ENCODE results near the gene ALK.

Gene ALK

DNA sequence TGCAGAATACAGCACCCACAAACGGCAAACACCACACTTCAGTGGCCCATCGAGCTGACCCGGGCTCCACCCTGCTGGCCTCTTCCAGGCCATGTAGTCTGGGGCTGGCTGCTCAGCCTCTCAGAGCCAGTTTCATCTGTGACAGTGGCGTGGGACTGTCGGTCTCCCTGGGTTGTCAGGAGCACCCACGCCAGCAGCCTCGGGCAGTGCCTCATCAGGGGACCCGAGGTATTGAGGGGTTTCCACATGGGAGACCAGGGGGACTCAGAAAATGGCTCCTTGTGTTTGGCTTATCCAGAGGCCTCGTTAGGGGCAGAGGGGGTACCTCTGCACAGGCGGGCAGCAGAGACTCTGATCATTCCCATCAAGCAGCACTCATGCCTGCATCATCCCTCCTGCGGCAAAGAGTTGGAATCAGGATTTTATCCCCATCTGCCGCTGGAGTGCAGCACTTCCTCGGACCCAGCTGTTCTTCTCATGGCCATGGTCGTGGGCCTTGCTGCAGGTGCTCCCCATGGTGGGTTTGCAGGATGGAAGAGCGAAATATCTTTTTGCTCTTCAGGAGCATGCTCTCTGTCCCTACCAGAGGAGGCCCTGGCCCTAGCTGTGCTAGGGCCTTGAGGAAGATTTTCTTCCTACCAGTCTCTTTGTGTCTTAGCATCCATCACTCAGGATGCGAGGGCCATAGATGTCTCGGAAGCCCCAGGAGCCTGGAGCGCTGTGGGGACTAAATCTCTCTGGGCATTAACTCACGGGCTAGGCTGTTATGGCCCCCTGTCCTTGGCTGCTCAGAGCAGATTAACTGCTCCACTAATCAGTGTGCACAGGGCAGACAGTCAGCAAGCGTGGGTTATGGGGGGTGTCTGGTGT is 705.4 kb downstream of the ALK start:
- H3K27ac Mint-ChIP-seq, result no peak overlapping the region
- no peaks in the 10 kb centered on the region for H3K36me3 Mint-ChIP-seq
- H3K4me3 Mint-ChIP-seq, result no peak overlapping the region
- no peaks in the 10 kb centered on the region for H3K27me3 Mint-ChIP-seq
- no peaks in the 10 kb centered on the region for H3K4me1 Mint-ChIP-seq
- no peak for ATAC-seq
- H3K9me3 Mint-ChIP-seq, result no peaks in the 10 kb centered on the region

DNA sequence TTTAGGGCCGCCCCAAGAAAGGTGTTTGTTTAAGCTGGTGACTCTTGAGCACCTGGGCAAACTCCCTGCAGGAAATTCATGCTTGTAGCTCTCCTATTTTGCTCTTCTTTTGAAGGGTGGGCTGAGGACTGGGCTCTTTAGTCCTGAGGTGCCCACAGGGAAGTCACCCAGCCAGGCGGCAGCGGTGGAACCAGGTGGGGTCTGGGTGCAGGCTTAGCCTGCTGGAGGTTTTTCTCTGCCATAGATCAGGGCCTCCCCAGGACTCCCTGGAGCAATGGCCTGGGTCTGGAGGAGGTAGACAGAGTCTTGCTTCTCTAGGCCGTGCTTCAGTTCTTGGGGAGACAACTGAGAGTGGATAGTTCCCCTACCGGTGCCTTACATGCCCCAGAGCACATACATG is 706.3 kb downstream of the ALK start:
- Mint-ChIP-seq H3K4me3 (no peak overlapping the region), H3K4me1 (no peaks in the 10 kb centered on the region), H3K27ac (no peak overlapping the region), H3K27me3 (no peaks in the 10 kb centered on the region), H3K36me3 (no peaks in the 10 kb centered on the region), H3K9me3 (no peaks in the 10 kb centered on the region)
- ATAC-seq, result no peak

DNA sequence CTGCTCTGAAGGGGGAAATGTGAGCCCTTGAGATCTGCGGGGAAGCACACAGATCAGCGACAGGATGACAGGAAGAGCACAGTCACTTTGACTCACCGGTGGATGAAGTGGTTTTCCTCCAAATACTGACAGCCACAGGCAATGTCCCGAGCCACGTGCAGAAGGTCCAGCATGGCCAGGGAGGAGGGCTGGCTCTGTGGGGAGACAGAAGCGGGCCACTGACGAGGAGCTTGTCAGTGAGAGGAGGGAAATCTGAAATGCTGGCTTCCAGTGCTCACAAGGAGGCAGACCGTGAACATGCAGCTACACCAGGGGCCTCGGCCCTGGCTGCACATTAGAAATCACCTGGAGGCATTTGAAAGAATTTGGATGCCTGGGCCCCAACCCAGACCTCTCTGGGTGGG is 707.5 kb downstream of the ALK start:
- Mint-ChIP-seq H3K27ac (no peak overlapping the region), H3K27me3 (no peaks in the 10 kb centered on the region), H3K4me1 (no peaks in the 10 kb centered on the region), H3K9me3 (no peaks in the 10 kb centered on the region), H3K36me3 (no peaks in the 10 kb centered on the region), H3K4me3 (no peak overlapping the region)
- ATAC-seq, result no peak

DNA sequence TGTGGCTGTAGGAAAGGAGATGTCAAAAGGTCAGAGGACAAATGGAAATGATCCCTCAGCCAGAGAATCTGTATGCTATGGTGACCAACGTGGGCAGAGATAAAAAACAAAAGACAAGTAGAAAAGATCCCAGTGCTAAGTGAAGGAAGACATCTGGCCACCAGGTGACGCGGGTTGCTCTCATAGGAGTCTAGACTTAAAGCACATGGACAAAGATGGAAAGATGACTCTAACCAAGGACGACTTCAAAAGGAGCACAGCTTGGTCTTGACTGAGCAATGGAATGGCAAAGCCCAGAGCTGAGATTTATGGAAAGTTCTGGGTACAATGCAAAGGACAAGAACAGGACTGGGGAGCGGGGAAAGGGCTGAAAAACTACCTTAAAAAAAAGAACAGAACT is 709.4 kb downstream of the ALK start:
- Mint-ChIP-seq H3K27me3 (no peaks in the 10 kb centered on the region), H3K4me1 (no peaks in the 10 kb centered on the region), H3K9me3 (no peaks in the 10 kb centered on the region), H3K36me3 (no peaks in the 10 kb centered on the region), H3K4me3 (no peak overlapping the region), H3K27ac (no peak overlapping the region)
- no peak for ATAC-seq

DNA sequence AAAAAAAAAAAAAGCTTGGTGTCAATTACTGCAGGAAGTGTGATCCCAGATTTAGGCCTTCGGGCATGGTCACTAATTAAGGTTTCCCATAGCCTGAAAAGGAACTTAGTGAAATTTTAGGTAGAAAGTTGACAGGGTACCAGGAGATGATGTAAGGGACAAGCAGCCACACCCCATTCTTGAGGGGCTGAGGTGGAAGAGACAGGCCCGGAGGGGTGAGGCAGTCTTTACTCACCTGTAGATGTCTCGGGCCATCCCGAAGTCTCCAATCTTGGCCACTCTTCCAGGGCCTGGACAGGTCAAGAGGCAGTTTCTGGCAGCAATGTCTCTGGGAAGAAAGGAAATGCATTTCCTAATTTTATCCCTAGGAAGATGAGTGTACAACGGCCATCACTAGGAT is 711.8 kb downstream of the ALK start:
- H3K4me1 Mint-ChIP-seq, result no peaks in the 10 kb centered on the region
- no peaks in the 10 kb centered on the region for H3K9me3 Mint-ChIP-seq

DNA sequence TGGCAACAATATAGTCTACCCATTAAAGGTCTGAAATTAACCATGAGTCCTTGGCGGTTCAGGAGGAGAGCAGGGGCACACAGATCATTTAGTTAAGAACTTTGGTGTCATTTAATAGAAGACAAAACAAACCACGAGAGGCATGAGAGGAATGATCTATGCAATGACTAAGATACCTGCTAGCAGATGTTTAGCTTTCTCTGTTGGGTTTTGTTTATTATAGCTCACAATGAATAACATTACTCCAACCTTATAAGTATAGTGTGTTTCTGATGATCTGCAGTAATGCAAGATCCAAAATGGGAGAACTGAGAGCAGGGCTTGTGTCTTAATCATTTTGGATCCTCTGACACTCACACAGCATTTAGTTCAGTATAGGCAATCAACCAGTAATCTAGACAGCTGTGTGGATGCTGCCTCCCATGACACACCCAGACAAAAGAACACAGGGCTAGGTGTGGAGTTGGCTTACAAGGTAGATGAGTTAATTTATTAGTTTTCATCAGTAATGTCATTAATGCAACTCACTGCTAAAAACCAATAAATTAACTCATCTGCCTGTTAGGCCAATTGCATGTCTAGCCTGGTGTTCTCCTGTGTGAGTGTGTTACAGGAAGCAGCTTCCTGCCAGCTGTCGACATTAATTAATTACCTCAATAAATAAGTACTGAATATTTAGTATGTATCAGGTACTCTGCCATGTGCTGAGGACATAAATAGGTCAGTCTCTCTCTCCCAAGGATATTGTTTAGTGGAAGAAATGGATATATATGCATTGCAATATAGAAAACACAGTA is 713.8 kb downstream of the ALK start:
- no peaks in the 10 kb centered on the region for H3K9me3 Mint-ChIP-seq
- H3K27ac Mint-ChIP-seq, result no peak overlapping the region
- H3K4me1 Mint-ChIP-seq, result no peaks in the 10 kb centered on the region
- no peaks in the 10 kb centered on the region for H3K27me3 Mint-ChIP-seq
- peaks cover 4% of the 10 kb centered on the region for H3K36me3 Mint-ChIP-seq
- no peak for ATAC-seq
- H3K4me3 Mint-ChIP-seq, result no peak overlapping the region

More for the DNA sequence above, 711.8 kb downstream of the ALK start:
- no peak for ATAC-seq
- Mint-ChIP-seq H3K27me3 (no peaks in the 10 kb centered on the region), H3K36me3 (peaks cover 4% of the 10 kb centered on the region), H3K27ac (no peak overlapping the region), H3K4me3 (no peak overlapping the region)

DNA sequence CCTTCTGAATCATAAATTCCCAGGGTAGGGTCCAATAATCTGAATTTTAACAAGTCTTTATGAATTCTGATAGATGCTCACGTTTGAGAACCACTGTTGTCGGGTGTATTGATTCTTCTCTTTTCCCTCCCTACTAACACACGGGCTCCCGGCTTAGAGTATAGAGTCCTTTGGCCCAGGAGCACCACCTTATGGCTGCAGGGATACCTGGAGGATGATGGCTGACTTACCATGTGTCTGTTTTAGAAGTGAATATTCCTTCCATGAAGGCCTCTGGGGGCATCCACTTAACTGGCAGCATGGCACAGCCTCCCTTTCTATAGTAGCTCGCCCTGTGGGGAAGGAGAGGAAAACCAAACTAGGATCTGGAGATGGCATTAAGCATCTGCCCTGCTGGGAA is 714.4 kb downstream of the ALK start:
- Mint-ChIP-seq H3K9me3 (no peaks in the 10 kb centered on the region), H3K27me3 (no peaks in the 10 kb centered on the region), H3K36me3 (peaks cover 4% of the 10 kb centered on the region), H3K27ac (no peak overlapping the region), H3K4me3 (no peak overlapping the region), H3K4me1 (no peaks in the 10 kb centered on the region)
- ATAC-seq, result no peak

DNA sequence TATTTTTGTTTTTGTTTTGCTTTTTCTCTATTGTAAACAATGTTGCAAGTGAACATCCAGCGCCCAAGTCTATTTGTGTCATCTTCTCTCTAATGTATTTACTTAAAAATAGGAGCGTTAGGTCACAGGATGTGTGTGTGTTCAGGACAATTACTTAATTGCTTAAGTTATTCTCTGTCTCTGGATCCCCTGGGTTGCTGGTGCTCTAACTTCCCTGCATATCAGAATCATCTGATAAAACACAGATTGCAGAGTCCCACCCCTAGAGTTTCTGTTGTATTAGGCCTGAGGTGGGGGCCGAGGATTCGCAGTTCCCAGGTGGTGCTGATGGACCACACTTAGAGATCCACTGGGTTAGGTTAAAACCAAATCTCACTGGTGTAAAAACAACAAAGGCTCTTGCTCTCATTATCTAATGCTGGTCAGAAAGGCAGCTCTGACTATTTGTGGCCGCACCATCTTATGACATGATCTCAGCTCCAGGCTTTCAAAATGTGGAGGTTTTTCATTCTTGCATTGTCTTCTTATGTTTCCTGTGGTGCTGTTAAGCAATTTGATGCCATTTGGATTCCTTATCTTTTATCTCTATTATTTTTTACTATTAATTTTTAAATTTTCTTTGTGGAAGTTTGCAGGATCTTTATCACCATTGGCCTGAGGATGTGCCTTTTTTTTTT is 718.4 kb downstream of the ALK start:
- H3K27ac Mint-ChIP-seq, result no peak overlapping the region
- no peaks in the 10 kb centered on the region for H3K27me3 Mint-ChIP-seq
- peaks cover 4% of the 10 kb centered on the region for H3K36me3 Mint-ChIP-seq
- no peak overlapping the region for H3K4me3 Mint-ChIP-seq
- H3K9me3 Mint-ChIP-seq, result no peaks in the 10 kb centered on the region
- no peaks in the 10 kb centered on the region for H3K4me1 Mint-ChIP-seq
- no peak for ATAC-seq

DNA sequence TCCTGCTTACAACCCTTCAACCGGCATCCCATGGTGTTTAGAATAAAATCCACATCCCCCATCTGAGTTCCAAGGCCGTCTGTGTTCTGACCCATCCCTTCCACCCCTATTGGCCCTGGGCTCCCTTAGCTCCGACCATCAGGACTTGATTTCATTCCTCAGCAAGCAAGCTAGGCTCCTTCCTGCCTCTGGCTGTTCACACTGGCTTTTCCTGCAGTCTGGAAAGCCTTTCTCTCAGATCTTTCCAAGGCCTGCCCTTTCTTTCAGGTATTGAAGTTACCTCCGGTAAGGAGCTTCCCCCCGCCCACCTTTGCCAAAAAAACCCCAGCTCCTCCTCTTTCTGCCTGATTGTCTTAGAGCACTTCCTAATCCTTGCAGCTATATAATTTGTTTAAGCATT is 719.4 kb downstream of the ALK start:
- no peaks in the 10 kb centered on the region for H3K27me3 Mint-ChIP-seq
- H3K9me3 Mint-ChIP-seq, result no peaks in the 10 kb centered on the region
- ATAC-seq, result no peak
- H3K4me3 Mint-ChIP-seq, result no peak overlapping the region
- no peaks in the 10 kb centered on the region for H3K4me1 Mint-ChIP-seq
- no peak overlapping the region for H3K27ac Mint-ChIP-seq
- peaks cover 4% of the 10 kb centered on the region for H3K36me3 Mint-ChIP-seq

DNA sequence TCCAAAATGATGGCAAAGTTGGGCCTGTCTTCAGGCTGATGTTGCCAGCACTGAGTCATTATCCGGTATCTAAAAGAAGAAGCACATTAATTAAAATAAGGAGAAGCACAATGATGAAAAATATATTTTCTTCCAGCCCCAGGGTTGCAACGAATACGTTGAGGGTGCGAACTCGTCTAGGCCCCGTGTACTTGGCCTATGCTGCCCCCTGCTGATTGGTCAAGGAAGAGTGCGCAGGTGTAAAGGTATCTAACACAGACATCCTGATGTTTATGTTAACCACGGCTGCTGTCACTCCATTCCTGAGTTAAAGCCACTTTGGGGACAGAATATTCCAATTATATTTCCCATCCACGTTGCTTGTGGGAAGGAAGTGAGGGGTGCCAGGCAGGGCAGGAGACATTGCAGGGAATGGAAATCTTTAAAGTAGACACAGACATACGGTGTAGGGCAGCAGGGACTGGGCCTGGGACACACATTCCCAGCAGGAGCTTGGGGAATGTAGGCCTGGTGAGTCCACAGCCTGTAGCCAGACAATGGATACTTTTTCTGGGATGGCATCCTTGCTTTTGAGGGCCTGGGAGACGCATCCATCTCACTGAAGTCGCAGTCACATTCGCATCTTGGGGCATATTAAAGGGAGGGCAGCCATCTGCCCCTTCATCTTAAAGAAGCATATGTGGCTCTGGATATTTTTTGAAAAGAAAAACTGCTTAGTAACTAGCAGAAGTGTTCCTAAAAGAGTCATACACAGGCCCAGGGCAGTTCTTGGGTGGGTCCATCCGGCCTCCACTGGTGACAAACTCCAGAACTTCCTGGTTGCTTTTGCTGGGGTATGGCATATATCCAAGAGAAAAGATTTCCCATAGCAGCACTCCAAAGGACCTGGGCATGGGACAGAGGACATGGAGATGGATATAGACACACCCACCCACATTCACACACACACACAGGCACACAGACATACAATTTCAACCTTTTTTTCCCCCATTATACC is 724.3 kb downstream of the ALK start:
- H3K27ac Mint-ChIP-seq, result no peak overlapping the region
- no peaks in the 10 kb centered on the region for H3K36me3 Mint-ChIP-seq
- H3K9me3 Mint-ChIP-seq, result no peaks in the 10 kb centered on the region
- no peak overlapping the region for H3K4me3 Mint-ChIP-seq
- H3K27me3 Mint-ChIP-seq, result no peaks in the 10 kb centered on the region
- peak; percentile 78 for ATAC-seq
- no peaks in the 10 kb centered on the region for H3K4me1 Mint-ChIP-seq

DNA sequence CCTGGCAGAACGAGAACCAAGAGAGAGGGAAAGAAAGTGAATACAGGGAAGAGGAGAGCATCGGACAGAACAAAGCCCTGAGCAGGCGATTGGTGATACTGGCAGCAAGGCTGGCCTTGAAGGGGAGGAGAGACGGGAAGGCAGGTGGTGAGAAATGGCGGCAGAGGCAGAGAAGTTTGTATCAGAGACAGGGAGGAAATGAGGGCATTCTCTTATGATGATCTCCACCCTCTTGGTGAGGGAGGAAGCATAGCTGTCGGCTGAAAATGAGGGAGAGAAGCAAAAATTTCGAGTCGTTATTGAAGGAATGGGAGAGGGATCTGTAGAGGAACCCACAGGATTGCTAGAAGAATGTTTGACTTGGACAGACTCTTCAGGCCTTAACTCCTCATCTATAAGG is 725.6 kb downstream of the ALK start:
- Mint-ChIP-seq H3K27ac (no peak overlapping the region), H3K27me3 (no peaks in the 10 kb centered on the region), H3K4me3 (no peak overlapping the region), H3K36me3 (no peaks in the 10 kb centered on the region), H3K9me3 (no peaks in the 10 kb centered on the region), H3K4me1 (no peaks in the 10 kb centered on the region)
- ATAC-seq, result no peak

DNA sequence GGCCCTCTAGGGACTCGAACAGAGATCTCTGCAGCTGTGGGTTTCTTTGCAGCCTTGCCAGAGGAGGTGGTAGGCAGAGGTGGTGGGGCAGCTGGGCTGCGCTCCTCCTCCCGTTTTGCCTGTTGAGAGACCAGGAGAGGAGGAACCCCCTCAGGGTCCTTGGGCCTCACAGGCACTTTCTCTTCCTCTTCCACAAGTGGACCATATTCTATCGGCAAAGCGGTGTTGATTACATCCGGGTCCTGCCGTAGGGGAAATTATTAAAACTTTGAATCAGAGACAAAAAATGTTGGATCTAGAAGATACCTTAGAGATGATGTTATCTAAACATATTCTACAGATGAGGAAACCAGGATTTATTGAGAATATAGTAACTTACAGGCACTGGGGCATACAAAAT is 727.7 kb downstream of the ALK start:
- Mint-ChIP-seq H3K36me3 (no peaks in the 10 kb centered on the region), H3K27ac (no peak overlapping the region), H3K4me3 (no peak overlapping the region), H3K4me1 (no peaks in the 10 kb centered on the region), H3K9me3 (no peaks in the 10 kb centered on the region), H3K27me3 (no peaks in the 10 kb centered on the region)
- no peak for ATAC-seq

DNA sequence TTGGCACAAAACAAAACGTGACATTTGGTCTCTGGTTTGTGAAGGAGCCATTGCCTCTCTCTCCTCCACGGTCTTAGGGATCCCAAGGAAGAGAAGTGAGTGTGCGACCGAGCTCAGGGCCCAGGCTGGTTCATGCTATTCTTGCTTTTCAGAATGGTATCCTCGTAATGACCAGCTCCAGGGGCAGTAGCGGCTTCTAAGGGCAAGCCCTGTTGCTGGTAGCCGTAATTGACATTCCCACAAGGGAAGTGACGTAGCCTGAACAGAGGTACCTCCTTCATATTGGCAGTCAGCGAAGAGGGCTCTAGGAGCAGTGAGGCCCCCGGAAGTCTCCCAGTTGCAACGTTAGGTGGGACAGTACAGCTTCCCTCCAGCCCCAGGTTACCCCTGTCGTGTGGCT is 728.3 kb downstream of the ALK start:
- ATAC-seq, result no peak
- H3K9me3 Mint-ChIP-seq, result no peaks in the 10 kb centered on the region
- peaks cover 1% of the 10 kb centered on the region for H3K36me3 Mint-ChIP-seq
- H3K27me3 Mint-ChIP-seq, result no peaks in the 10 kb centered on the region
- no peak overlapping the region for H3K4me3 Mint-ChIP-seq
- H3K27ac Mint-ChIP-seq, result no peak overlapping the region
- H3K4me1 Mint-ChIP-seq, result no peaks in the 10 kb centered on the region

DNA sequence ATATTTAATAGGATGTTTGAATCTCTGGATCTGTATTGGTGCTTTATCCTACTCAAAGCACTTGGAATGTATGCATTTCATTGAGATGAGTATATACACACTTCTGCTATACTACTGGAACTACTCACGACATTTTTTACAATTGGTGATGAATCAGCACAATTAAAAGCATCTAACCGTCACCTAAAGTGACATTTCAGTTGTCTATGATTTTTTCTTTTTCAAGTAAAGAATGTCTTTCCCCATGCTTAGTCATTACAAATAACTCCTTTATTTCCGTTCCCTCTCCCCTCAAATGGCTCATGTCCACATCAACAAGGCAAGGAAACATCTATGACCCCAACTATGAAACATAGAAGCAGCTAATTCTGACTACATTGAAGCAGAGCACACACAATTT is 728.9 kb downstream of the ALK start:
- no peaks in the 10 kb centered on the region for H3K4me1 Mint-ChIP-seq
- no peak overlapping the region for H3K4me3 Mint-ChIP-seq
- ATAC-seq, result no peak
- H3K27ac Mint-ChIP-seq, result no peak overlapping the region
- peaks cover 7% of the 10 kb centered on the region for H3K36me3 Mint-ChIP-seq
- no peaks in the 10 kb centered on the region for H3K27me3 Mint-ChIP-seq
- peaks cover 2% of the 10 kb centered on the region for H3K9me3 Mint-ChIP-seq

DNA sequence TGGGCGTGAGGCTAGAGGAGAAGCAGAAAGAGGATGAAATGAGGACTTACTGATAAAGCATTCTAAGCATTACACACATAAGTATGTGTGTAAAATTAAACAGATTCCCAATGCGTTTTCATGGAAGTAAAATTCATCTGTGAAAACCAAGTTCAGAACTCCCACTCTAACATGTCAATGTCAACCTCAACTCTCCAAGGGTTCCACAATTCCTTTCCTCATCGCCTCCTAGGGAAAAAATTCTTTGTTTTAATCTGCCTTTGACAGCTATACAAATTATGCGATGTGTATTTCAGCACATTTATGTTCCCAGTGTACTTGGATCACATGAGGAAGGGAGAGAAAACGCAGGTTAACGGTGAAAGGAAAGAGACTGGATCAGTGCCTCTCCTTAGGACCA is 729.6 kb downstream of the ALK start:
- peaks cover 11% of the 10 kb centered on the region for H3K36me3 Mint-ChIP-seq
- H3K9me3 Mint-ChIP-seq, result peaks cover 3% of the 10 kb centered on the region
- no peak for ATAC-seq
- H3K4me3 Mint-ChIP-seq, result no peak overlapping the region
- no peaks in the 10 kb centered on the region for H3K4me1 Mint-ChIP-seq
- H3K27ac Mint-ChIP-seq, result no peak overlapping the region
- no peaks in the 10 kb centered on the region for H3K27me3 Mint-ChIP-seq
